HCT116 (cell line): ENCODE data around the gene KCNJ8. TPM values are rescaled to one million over a fixed set of nuclear protein-coding genes. Genes with fewer than 3 reads are reported as not detected.

Experiments used
- ATAC-seq: fragments of 200-7000 bp; cut with Tn5 transposase; 2 replicates; pipeline ENCODE4 v1.9.1; 2020; ENCODE audit warnings: mild to moderate bottlenecking, moderate library complexity
- BruUV-seq: library from RNA; stranded (reverse); fragments of 400-500 nt; replicated peaks from 2 replicates; lab custom pipeline; 2021; lab: Mats Ljungman, UMichigan
- CTCF ChIA-PET: fragments of 300-600 bp; sonication (Branson Sonifier 250); formaldehyde crosslinking; loops from one replicate; lab custom pipeline; 2021; ENCODE audit warnings: antibody characterized with exemption; lab: Charles Lee
- POLR2A ChIA-PET: fragments of 300-600, 350-600 bp; sonication (Branson Sonifier 250); formaldehyde crosslinking; loops from one replicate; lab custom pipeline; 2021; ENCODE audit warnings: antibody characterized with exemption; lab: Charles Lee
- RAD21 ChIA-PET, 2 experiments: fragments of 300-600 bp; sonication (Branson Sonifier 250); formaldehyde crosslinking; loops; one replicate each; lab custom pipeline; 2023; ENCODE audit warnings: low total read pairs in 2 of 2; ENCODE audit not compliant: uncharacterized antibody in 2 of 2, unreplicated experiment in 2 of 2, low non-redundant PET in 1 of 2; lab: Charles Lee
- DNase-seq: peaks from one replicate; pipeline ENCODE4 v3.0.0-alpha.2; 2010; ENCODE audit warnings: low read depth, low spot score
- H2AFZ ChIP-seq: fragments of 200-600 bp; shearing (Covaris generic), sonication (generic); 2 replicates; pipeline ENCODE4 v1.6.1; 2017; ENCODE audit warnings: low read depth, mixed run types, mixed read lengths, antibody characterized with exemption, low read length; ENCODE audit not compliant: poor library complexity, severe bottlenecking
- H3K27ac ChIP-seq: 2 replicates; pipeline ENCODE4 v1.5.1; 2012; ENCODE audit warnings: low read depth, low read length
- H3K27me3 ChIP-seq: fragments of 200-600 bp; sonication (generic); 2 replicates; pipeline ENCODE4 v1.6.1; 2016; ENCODE audit warnings: mixed run types, low read length, mixed read lengths; ENCODE audit not compliant: insufficient read depth
- H3K36me3 ChIP-seq, 2 experiments: fragments of 200-500 bp in 1 of 2; fragments of 200-600 bp in 1 of 2; sonication (Bioruptor generic) in 1 of 2; sonication (generic) in 1 of 2; 2 replicates each; pipeline versions ENCODE4 v1.5.1 to v1.6.1; 2014 to 2016; ENCODE audit warnings: low read length in 2 of 2, inconsistent platforms in 1 of 2, mixed read lengths in 1 of 2, mixed run types in 1 of 2; ENCODE audit not compliant: insufficient read depth in 2 of 2, control insufficient read depth in 1 of 2
- H3K4me1 ChIP-seq, 2 experiments: fragments of 200-600 bp in 1 of 2; sonication (generic) in 1 of 2; 2 replicates each; pipeline versions ENCODE4 v1.5.1 to v1.6.1; 2012 to 2017; ENCODE audit warnings: low read length in 2 of 2, inconsistent platforms in 1 of 2, mild to moderate bottlenecking in 1 of 2, mixed read lengths in 1 of 2, mixed run types in 1 of 2, moderate library complexity in 1 of 2; ENCODE audit not compliant: insufficient read depth in 2 of 2, control insufficient read depth in 1 of 2
- H3K4me2 ChIP-seq: fragments of 200-600 bp; sonication (generic); 2 replicates; pipeline ENCODE4 v1.6.1; 2017; ENCODE audit warnings: mixed run types, low read length, mixed read lengths
- H3K4me3 ChIP-seq, 2 experiments: fragments of 200-600 bp in 1 of 2; sonication (generic) in 1 of 2; replicated peaks in 1 of 2; 2 replicates each; pipeline ENCODE4 v1.5.1; 2011 to 2016; ENCODE audit warnings: low read length in 2 of 2, control low read depth in 1 of 2, low read depth in 1 of 2, mild to moderate bottlenecking in 1 of 2, mixed read lengths in 1 of 2, mixed run types in 1 of 2
- H3K79me2 ChIP-seq: fragments of 200-600 bp; sonication (generic); 2 replicates; pipeline ENCODE4 v1.6.1; 2017; ENCODE audit warnings: mild to moderate bottlenecking, mixed run types, low read length, moderate library complexity, mixed read lengths; ENCODE audit not compliant: insufficient read depth
- H3K9ac ChIP-seq: fragments of 200-600 bp; sonication (generic); 2 replicates; pipeline ENCODE4 v1.6.1; 2016; ENCODE audit warnings: low read length, mixed read lengths
- H3K9me2 ChIP-seq: fragments of 200-600 bp; sonication (generic), shearing (Covaris generic); 2 replicates; pipeline ENCODE4 v1.6.1; 2017; ENCODE audit warnings: mixed run types, mild to moderate bottlenecking, moderate library complexity; ENCODE audit not compliant: insufficient read depth
- H3K9me3 ChIP-seq, 2 experiments: fragments of 200-500 bp in 1 of 2; fragments of 200-600 bp in 1 of 2; sonication (Bioruptor generic) in 1 of 2; sonication (generic) in 1 of 2; 2 replicates each; pipeline ENCODE4 v1.6.1; 2014 to 2017; ENCODE audit warnings: low read length in 2 of 2, mixed read lengths in 2 of 2, inconsistent platforms in 1 of 2, low read depth in 1 of 2, mild to moderate bottlenecking in 1 of 2, mixed run types in 1 of 2, moderate library complexity in 1 of 2; ENCODE audit not compliant: control insufficient read depth in 1 of 2, insufficient read depth in 1 of 2
- H4K20me1 ChIP-seq: fragments of 200-600 bp; sonication (generic), shearing (Covaris generic); 2 replicates; pipeline ENCODE4 v1.6.1; 2017; ENCODE audit warnings: mixed run types, mild to moderate bottlenecking, moderate library complexity; ENCODE audit not compliant: insufficient read depth
- CEBPB ChIP-seq: IDR thresholded peaks from 2 replicates; pipeline ENCODE4 v1.6.1; 2012; ENCODE audit warnings: low read depth
- CTCF ChIP-seq, 3 experiments: fragments of 200-600 bp in 1 of 3; sonication (generic) in 1 of 3; IDR thresholded peaks in 2 of 3; conservative IDR thresholded peaks in 1 of 3; 2 replicates each; pipeline ENCODE4 v1.5.1; 2012 to 2017; ENCODE audit warnings: low read depth in 2 of 3, low read length in 2 of 3, antibody characterized with exemption in 1 of 3, borderline replicate concordance in 1 of 3, control low read depth in 1 of 3, mild to moderate bottlenecking in 1 of 3, mixed read lengths in 1 of 3, mixed run types in 1 of 3, moderate library complexity in 1 of 3; ENCODE audit not compliant: insufficient read depth in 1 of 3
- EZH2 ChIP-seq: fragments of 200-600 bp; sonication (generic); IDR thresholded peaks from 2 replicates; pipeline ENCODE4 v1.6.1; 2017; ENCODE audit warnings: antibody characterized with exemption, mixed run types
- EZH2phosphoT487 ChIP-seq: fragments of 200-600 bp; IDR thresholded peaks from 2 replicates; pipeline ENCODE4 v1.6.1; 2018; ENCODE audit warnings: antibody characterized with exemption, borderline replicate concordance
- FOSL1 ChIP-seq: IDR thresholded peaks from 2 replicates; pipeline ENCODE4 v1.6.1; 2012; ENCODE audit warnings: low read depth
- POLR2A ChIP-seq: IDR thresholded peaks from 2 replicates; pipeline ENCODE4 v1.7.0; 2011; ENCODE audit warnings: borderline replicate concordance; ENCODE audit not compliant: insufficient read depth, insufficient read length; ENCODE audit errors: extremely low read depth
- SP1 ChIP-seq: IDR thresholded peaks from 2 replicates; pipeline ENCODE4 v1.6.1; 2012; ENCODE audit warnings: low read depth
- TCF7L2 ChIP-seq: IDR thresholded peaks from 2 replicates; pipeline ENCODE4 v1.7.0; 2011; ENCODE audit warnings: borderline replicate concordance, inconsistent platforms; ENCODE audit not compliant: insufficient read depth, insufficient read length; ENCODE audit errors: extremely low read depth
- YY1 ChIP-seq: IDR thresholded peaks from 2 replicates; pipeline ENCODE4 v1.6.1; 2011; ENCODE audit warnings: low read length, low read depth, moderate library complexity, mild to moderate bottlenecking; ENCODE audit not compliant: insufficient replicate concordance; ENCODE audit errors: extremely low read depth
- ZNF274 ChIP-seq: fragments of 200-500 bp; sonication (Bioruptor generic); IDR thresholded peaks from 2 replicates; pipeline ENCODE4 v1.6.1; 2014; ENCODE audit warnings: mild to moderate bottlenecking, low read depth, low read length, inconsistent platforms
- intact Hi-C: fragments of 100-400 bp; cut with micrococcal nuclease; formaldehyde crosslinking; loops from 2 replicates; pipeline ENCODE4 v1.10.0; 2022
- total RNA-seq: library from RNA; stranded (reverse); gene quantifications from one replicate; pipeline ENCODE4 v1.2.1, GENCODE V29; 2021; ENCODE audit not compliant: unreplicated experiment

Gene KCNJ8
- total RNA-seq, 1 experiment from 2014 or later = 0.17 TPM

GRCh38 chr12:21771311-21771710, 3.2 kb downstream of the KCNJ8 start (continued):
- TF ChIP-seq ZNF274 (no peak), CTCF (IDR thresholded peaks at IDR 0.05 in 2 of 3, conservative IDR thresholded peaks at IDR 0.05 in 1 of 3; ENCODE audit: borderline replicate concordance in 1 of 3, insufficient read depth in 1 of 3, low read depth in 2 of 3, low read length in 2 of 3) (no peak), YY1 (no peak), EZH2 (no peak), SP1 (no peak), POLR2A (no peak), TCF7L2 (no peak)
- TF ChIP-seq, all 23 proteins: peak for 0

- RAD21 ChIA-PET = no interaction called here
These were observed 5.2 kb downstream of the KCNJ8 start for GRCh38 chr12:21769307-21769706.

More at GRCh38 chr12:21769307-21769706, 5.2 kb downstream of the KCNJ8 start:
- no peak for DNase-seq
- Histone ChIP-seq H3K4me1 (no peaks in the 10 kb centered on the region), H2AFZ (no peak overlapping the region), H4K20me1 (no peaks in the 10 kb centered on the region), H3K79me2 (no peaks in the 10 kb centered on the region), H3K27ac (no peak overlapping the region), H3K27me3 (no peaks in the 10 kb centered on the region), H3K9me3 (no peaks in the 10 kb centered on the region), H3K4me3 (no peak overlapping the region), H3K9ac (no peak overlapping the region), H3K9me2 (no peaks in the 10 kb centered on the region), H3K36me3 (no peaks in the 10 kb centered on the region), H3K4me2 (no peak overlapping the region)
- no peak for TF ChIP-seq SP1
- no peak for TF ChIP-seq CTCF (IDR thresholded peaks at IDR 0.05 in 2 of 3, conservative IDR thresholded peaks at IDR 0.05 in 1 of 3; ENCODE audit: borderline replicate concordance in 1 of 3, insufficient read depth in 1 of 3, low read depth in 2 of 3, low read length in 2 of 3)
- no peak for TF ChIP-seq FOSL1
- no peak for TF ChIP-seq YY1
- no peak for TF ChIP-seq CEBPB
- no peak for TF ChIP-seq EZH2phosphoT487
- intact Hi-C loops = no loop called here
- ChIA-PET CTCF (no interaction called here), POLR2A (no interaction called here)
- BruUV-seq = no TSS peak
- no peak for ATAC-seq
